HCT116 (cell line): ENCODE data around the gene MED7. TPM values are rescaled to one million over a fixed set of nuclear protein-coding genes. Genes with fewer than 3 reads are reported as not detected.

Source experiments
- ATAC-seq: fragments of 200-7000 bp; cut with Tn5 transposase; 2 replicates; pipeline ENCODE4 v1.9.1; 2020; ENCODE audit warnings: mild to moderate bottlenecking, moderate library complexity
- BruUV-seq: library from RNA; stranded (reverse); fragments of 400-500 nt; replicated peaks from 2 replicates; lab custom pipeline; 2021; lab: Mats Ljungman, UMichigan
- CTCF ChIA-PET: fragments of 300-600 bp; sonication (Branson Sonifier 250); formaldehyde crosslinking; loops from one replicate; lab custom pipeline; 2021; ENCODE audit warnings: antibody characterized with exemption; lab: Charles Lee
- POLR2A ChIA-PET: fragments of 300-600, 350-600 bp; sonication (Branson Sonifier 250); formaldehyde crosslinking; loops from one replicate; lab custom pipeline; 2021; ENCODE audit warnings: antibody characterized with exemption; lab: Charles Lee
- RAD21 ChIA-PET, 2 experiments: fragments of 300-600 bp; sonication (Branson Sonifier 250); formaldehyde crosslinking; loops; one replicate each; lab custom pipeline; 2023; ENCODE audit warnings: low total read pairs in 2 of 2; ENCODE audit not compliant: uncharacterized antibody in 2 of 2, unreplicated experiment in 2 of 2, low non-redundant PET in 1 of 2; lab: Charles Lee
- DNase-seq: peaks from one replicate; pipeline ENCODE4 v3.0.0-alpha.2; 2010; ENCODE audit warnings: low read depth, low spot score
- H2AFZ ChIP-seq: fragments of 200-600 bp; shearing (Covaris generic), sonication (generic); 2 replicates; pipeline ENCODE4 v1.6.1; 2017; ENCODE audit warnings: low read depth, mixed run types, mixed read lengths, antibody characterized with exemption, low read length; ENCODE audit not compliant: poor library complexity, severe bottlenecking
- H3K27ac ChIP-seq: 2 replicates; pipeline ENCODE4 v1.5.1; 2012; ENCODE audit warnings: low read depth, low read length
- H3K27me3 ChIP-seq: fragments of 200-600 bp; sonication (generic); 2 replicates; pipeline ENCODE4 v1.6.1; 2016; ENCODE audit warnings: mixed run types, low read length, mixed read lengths; ENCODE audit not compliant: insufficient read depth
- H3K36me3 ChIP-seq, 2 experiments: fragments of 200-500 bp in 1 of 2; fragments of 200-600 bp in 1 of 2; sonication (Bioruptor generic) in 1 of 2; sonication (generic) in 1 of 2; 2 replicates each; pipeline versions ENCODE4 v1.5.1 to v1.6.1; 2014 to 2016; ENCODE audit warnings: low read length in 2 of 2, inconsistent platforms in 1 of 2, mixed read lengths in 1 of 2, mixed run types in 1 of 2; ENCODE audit not compliant: insufficient read depth in 2 of 2, control insufficient read depth in 1 of 2
- H3K4me1 ChIP-seq, 2 experiments: fragments of 200-600 bp in 1 of 2; sonication (generic) in 1 of 2; 2 replicates each; pipeline versions ENCODE4 v1.5.1 to v1.6.1; 2012 to 2017; ENCODE audit warnings: low read length in 2 of 2, inconsistent platforms in 1 of 2, mild to moderate bottlenecking in 1 of 2, mixed read lengths in 1 of 2, mixed run types in 1 of 2, moderate library complexity in 1 of 2; ENCODE audit not compliant: insufficient read depth in 2 of 2, control insufficient read depth in 1 of 2
- H3K4me2 ChIP-seq: fragments of 200-600 bp; sonication (generic); 2 replicates; pipeline ENCODE4 v1.6.1; 2017; ENCODE audit warnings: mixed run types, low read length, mixed read lengths
- H3K4me3 ChIP-seq, 2 experiments: fragments of 200-600 bp in 1 of 2; sonication (generic) in 1 of 2; replicated peaks in 1 of 2; 2 replicates each; pipeline ENCODE4 v1.5.1; 2011 to 2016; ENCODE audit warnings: low read length in 2 of 2, control low read depth in 1 of 2, low read depth in 1 of 2, mild to moderate bottlenecking in 1 of 2, mixed read lengths in 1 of 2, mixed run types in 1 of 2
- H3K79me2 ChIP-seq: fragments of 200-600 bp; sonication (generic); 2 replicates; pipeline ENCODE4 v1.6.1; 2017; ENCODE audit warnings: mild to moderate bottlenecking, mixed run types, low read length, moderate library complexity, mixed read lengths; ENCODE audit not compliant: insufficient read depth
- H3K9ac ChIP-seq: fragments of 200-600 bp; sonication (generic); 2 replicates; pipeline ENCODE4 v1.6.1; 2016; ENCODE audit warnings: low read length, mixed read lengths
- H3K9me2 ChIP-seq: fragments of 200-600 bp; sonication (generic), shearing (Covaris generic); 2 replicates; pipeline ENCODE4 v1.6.1; 2017; ENCODE audit warnings: mixed run types, mild to moderate bottlenecking, moderate library complexity; ENCODE audit not compliant: insufficient read depth
- H3K9me3 ChIP-seq, 2 experiments: fragments of 200-500 bp in 1 of 2; fragments of 200-600 bp in 1 of 2; sonication (Bioruptor generic) in 1 of 2; sonication (generic) in 1 of 2; 2 replicates each; pipeline ENCODE4 v1.6.1; 2014 to 2017; ENCODE audit warnings: low read length in 2 of 2, mixed read lengths in 2 of 2, inconsistent platforms in 1 of 2, low read depth in 1 of 2, mild to moderate bottlenecking in 1 of 2, mixed run types in 1 of 2, moderate library complexity in 1 of 2; ENCODE audit not compliant: control insufficient read depth in 1 of 2, insufficient read depth in 1 of 2
- H4K20me1 ChIP-seq: fragments of 200-600 bp; sonication (generic), shearing (Covaris generic); 2 replicates; pipeline ENCODE4 v1.6.1; 2017; ENCODE audit warnings: mixed run types, mild to moderate bottlenecking, moderate library complexity; ENCODE audit not compliant: insufficient read depth
- CBX3 ChIP-seq: IDR thresholded peaks from 2 replicates; pipeline ENCODE4 v1.6.1; 2012; ENCODE audit warnings: low read depth
- EZH2 ChIP-seq: fragments of 200-600 bp; sonication (generic); IDR thresholded peaks from 2 replicates; pipeline ENCODE4 v1.6.1; 2017; ENCODE audit warnings: antibody characterized with exemption, mixed run types
- EZH2phosphoT487 ChIP-seq: fragments of 200-600 bp; IDR thresholded peaks from 2 replicates; pipeline ENCODE4 v1.6.1; 2018; ENCODE audit warnings: antibody characterized with exemption, borderline replicate concordance
- FOSL1 ChIP-seq: IDR thresholded peaks from 2 replicates; pipeline ENCODE4 v1.6.1; 2012; ENCODE audit warnings: low read depth
- POLR2AphosphoS5 ChIP-seq: IDR thresholded peaks from 2 replicates; pipeline ENCODE4 v1.6.1; 2011; ENCODE audit warnings: mild to moderate bottlenecking, low read depth, low read length, moderate library complexity
- RAD21 ChIP-seq: IDR thresholded peaks from 2 replicates; pipeline ENCODE4 v1.6.1; 2012; ENCODE audit warnings: low read depth, mild to moderate bottlenecking
- SP1 ChIP-seq: IDR thresholded peaks from 2 replicates; pipeline ENCODE4 v1.6.1; 2012; ENCODE audit warnings: low read depth
- SRF ChIP-seq: IDR thresholded peaks from 2 replicates; pipeline ENCODE4 v1.6.1; 2012; ENCODE audit warnings: low read depth
- TCF7L2 ChIP-seq: IDR thresholded peaks from 2 replicates; pipeline ENCODE4 v1.7.0; 2011; ENCODE audit warnings: borderline replicate concordance, inconsistent platforms; ENCODE audit not compliant: insufficient read depth, insufficient read length; ENCODE audit errors: extremely low read depth
- YY1 ChIP-seq: IDR thresholded peaks from 2 replicates; pipeline ENCODE4 v1.6.1; 2011; ENCODE audit warnings: low read length, low read depth, moderate library complexity, mild to moderate bottlenecking; ENCODE audit not compliant: insufficient replicate concordance; ENCODE audit errors: extremely low read depth
- ZNF274 ChIP-seq: fragments of 200-500 bp; sonication (Bioruptor generic); IDR thresholded peaks from 2 replicates; pipeline ENCODE4 v1.6.1; 2014; ENCODE audit warnings: mild to moderate bottlenecking, low read depth, low read length, inconsistent platforms
- intact Hi-C: fragments of 100-400 bp; cut with micrococcal nuclease; formaldehyde crosslinking; loops from 2 replicates; pipeline ENCODE4 v1.10.0; 2022
- total RNA-seq: library from RNA; stranded (reverse); gene quantifications from one replicate; pipeline ENCODE4 v1.2.1, GENCODE V29; 2021; ENCODE audit not compliant: unreplicated experiment
- TF ChIP-seq, protein P1 (sequence below): IDR thresholded peaks from 2 replicates; pipeline ENCODE4 v1.6.1; 2012
- TF ChIP-seq, protein P2 (sequence below): IDR thresholded peaks from 2 replicates; pipeline ENCODE4 v1.6.1; 2012; ENCODE audit warnings: low read depth

The MED7 gene
- total RNA-seq, 1 experiment from 2014 or later = 9.1 TPM

- Histone ChIP-seq H3K4me2 (no peak overlapping the region), H3K27me3 (no peaks in the 10 kb centered on the region), H3K27ac (no peak overlapping the region), H2AFZ (no peak overlapping the region), H4K20me1 (no peaks in the 10 kb centered on the region), H3K79me2 (no peaks in the 10 kb centered on the region), H3K4me3 (no peak overlapping the region), H3K9me2 (no peaks in the 10 kb centered on the region), H3K36me3 (no peaks in the 10 kb centered on the region), H3K9ac (no peak overlapping the region), H3K4me1 (peaks cover 0 to 4% of the 10 kb centered on the region in 2 experiments; a peak in 1 of 4 replicates), H3K9me3 (no peaks in the 10 kb centered on the region)
- ATAC-seq (no peak), DNase-seq (no peak)
- CTCF ChIA-PET = interaction anchor here (0.6 to 2.6 kb wide), 16 partner anchors 10 to 1994 kb away, joined by 3 to 14 read pairs (median 4); partner anchors contain the start of gene MED7
- TF ChIP-seq TCF7L2 (no peak), FOSL1 (no peak), ZNF274 (no peak), SRF (no peak), CBX3 (no peak), EZH2 (no peak), EZH2phosphoT487 (no peak)
- TF ChIP-seq, protein P1, sequence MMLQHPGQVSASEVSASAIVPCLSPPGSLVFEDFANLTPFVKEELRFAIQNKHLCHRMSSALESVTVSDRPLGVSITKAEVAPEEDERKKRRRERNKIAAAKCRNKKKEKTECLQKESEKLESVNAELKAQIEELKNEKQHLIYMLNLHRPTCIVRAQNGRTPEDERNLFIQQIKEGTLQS = no peak
- BruUV-seq = no TSS peak
- POLR2A ChIA-PET = interaction anchor here (0.7 to 1.2 kb wide), 2 partner anchors 10 to 317 kb away, joined by 3 to 7 read pairs; partner anchors contain the start of gene MED7
- RAD21 ChIA-PET = interaction anchor here in 1 of 2 experiments (0.5 to 1.0 kb wide), 2 partner anchors 22 to 1871 kb away, joined by 3 read pairs; no protein-coding TSS in a partner anchor
- intact Hi-C loops = loop anchor here (1.0 to 5.0 kb wide), 4 partner anchors 295 to 1993 kb away; no protein-coding TSS in a partner anchor
Observed at GRCh38 chr5:157132281-157132612, 10.4 kb downstream of the MED7 start.

GRCh38 chr5:157130925-157131324, 11.7 kb downstream of the MED7 start:
- ChIA-PET RAD21 (no interaction called here), CTCF (interaction anchor here (1.0 to 2.6 kb wide), 6 partner anchors 11 to 1991 kb away, joined by 3 to 14 read pairs (median 7); partner anchors contain the start of gene MED7)
- no TSS peak for BruUV-seq

More at GRCh38 chr5:157130925-157131324, 11.7 kb downstream of the MED7 start:
- H3K79me2 ChIP-seq = no peaks in the 10 kb centered on the region
- no peak overlapping the region for H2AFZ ChIP-seq
- no peak overlapping the region for H3K27ac ChIP-seq
- no peaks in the 10 kb centered on the region for H4K20me1 ChIP-seq
- H3K27me3 ChIP-seq = no peaks in the 10 kb centered on the region
- no peak overlapping the region for H3K4me2 ChIP-seq
- H3K9ac ChIP-seq = no peak overlapping the region
- intact Hi-C loops = loop anchor here (5.0 kb wide), 1 partner anchor 294 kb away; no protein-coding TSS in a partner anchor
- no peak overlapping the region for H3K4me3 ChIP-seq
- no peak for ATAC-seq
- H3K9me3 ChIP-seq = no peaks in the 10 kb centered on the region
- H3K9me2 ChIP-seq = no peaks in the 10 kb centered on the region
- DNase-seq = no peak
- peaks cover 0 to 4% of the 10 kb centered on the region in 2 experiments; a peak in 1 of 4 replicates for H3K4me1 ChIP-seq
- POLR2A ChIA-PET = no interaction called here
- TF ChIP-seq YY1 = no peak
- TF ChIP-seq, protein P2, sequence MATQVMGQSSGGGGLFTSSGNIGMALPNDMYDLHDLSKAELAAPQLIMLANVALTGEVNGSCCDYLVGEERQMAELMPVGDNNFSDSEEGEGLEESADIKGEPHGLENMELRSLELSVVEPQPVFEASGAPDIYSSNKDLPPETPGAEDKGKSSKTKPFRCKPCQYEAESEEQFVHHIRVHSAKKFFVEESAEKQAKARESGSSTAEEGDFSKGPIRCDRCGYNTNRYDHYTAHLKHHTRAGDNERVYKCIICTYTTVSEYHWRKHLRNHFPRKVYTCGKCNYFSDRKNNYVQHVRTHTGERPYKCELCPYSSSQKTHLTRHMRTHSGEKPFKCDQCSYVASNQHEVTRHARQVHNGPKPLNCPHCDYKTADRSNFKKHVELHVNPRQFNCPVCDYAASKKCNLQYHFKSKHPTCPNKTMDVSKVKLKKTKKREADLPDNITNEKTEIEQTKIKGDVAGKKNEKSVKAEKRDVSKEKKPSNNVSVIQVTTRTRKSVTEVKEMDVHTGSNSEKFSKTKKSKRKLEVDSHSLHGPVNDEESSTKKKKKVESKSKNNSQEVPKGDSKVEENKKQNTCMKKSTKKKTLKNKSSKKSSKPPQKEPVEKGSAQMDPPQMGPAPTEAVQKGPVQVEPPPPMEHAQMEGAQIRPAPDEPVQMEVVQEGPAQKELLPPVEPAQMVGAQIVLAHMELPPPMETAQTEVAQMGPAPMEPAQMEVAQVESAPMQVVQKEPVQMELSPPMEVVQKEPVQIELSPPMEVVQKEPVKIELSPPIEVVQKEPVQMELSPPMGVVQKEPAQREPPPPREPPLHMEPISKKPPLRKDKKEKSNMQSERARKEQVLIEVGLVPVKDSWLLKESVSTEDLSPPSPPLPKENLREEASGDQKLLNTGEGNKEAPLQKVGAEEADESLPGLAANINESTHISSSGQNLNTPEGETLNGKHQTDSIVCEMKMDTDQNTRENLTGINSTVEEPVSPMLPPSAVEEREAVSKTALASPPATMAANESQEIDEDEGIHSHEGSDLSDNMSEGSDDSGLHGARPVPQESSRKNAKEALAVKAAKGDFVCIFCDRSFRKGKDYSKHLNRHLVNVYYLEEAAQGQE = no peak
- no peak for TF ChIP-seq CBX3
- no peak for TF ChIP-seq FOSL1
- no peak for TF ChIP-seq TCF7L2
- no peak for TF ChIP-seq SRF
- no peak for TF ChIP-seq SP1
- TF ChIP-seq POLR2AphosphoS5 = no peak
- no peak for TF ChIP-seq RAD21
- H3K36me3 ChIP-seq = no peaks in the 10 kb centered on the region
